Astrocyte (in vitro differentiated cells and primary cell): ENCODE measurements around the gene CEP131. TPM values are rescaled to one million over a fixed set of nuclear protein-coding genes. Genes with fewer than 3 reads are reported as not detected.

Experiments
- DNase-seq: peaks from one replicate; pipeline ENCODE4 v3.0.0-alpha.2; 2010; ENCODE audit warnings: low read depth
- FAIRE-seq: peaks from 2 replicates; lab custom pipeline; 2011; peaks lifted over from hg19 to GRCh38; lab: Jason Lieb, UNC
- H2AFZ ChIP-seq: 2 replicates; pipeline ENCODE4 v1.6.0; 2012; ENCODE audit warnings: low read depth, low read length, inconsistent platforms
- H3K27ac ChIP-seq: 2 replicates; pipeline ENCODE4 v1.5.1; 2011; ENCODE audit warnings: low read depth, low read length, inconsistent platforms
- H3K27me3 ChIP-seq: 2 replicates; pipeline ENCODE4 v1.6.0; 2011; ENCODE audit warnings: low read length, inconsistent platforms; ENCODE audit not compliant: insufficient read depth
- H3K36me3 ChIP-seq: 2 replicates; pipeline ENCODE4 v1.5.1; 2011; ENCODE audit warnings: low read length, inconsistent platforms; ENCODE audit not compliant: insufficient read depth
- H3K4me1 ChIP-seq: 2 replicates; pipeline ENCODE4 v1.5.1; 2011; ENCODE audit warnings: low read length, inconsistent platforms; ENCODE audit not compliant: insufficient read depth
- H3K4me2 ChIP-seq: 2 replicates; pipeline ENCODE4 v1.6.0; 2012; ENCODE audit warnings: low read length, inconsistent platforms
- H3K4me3 ChIP-seq: 2 replicates; pipeline ENCODE4 v1.5.1; 2011; ENCODE audit warnings: low read depth, mild to moderate bottlenecking, low read length, inconsistent platforms; ENCODE audit not compliant: insufficient read depth
- H3K79me2 ChIP-seq: 2 replicates; pipeline ENCODE4 v1.6.0; 2012; ENCODE audit warnings: mild to moderate bottlenecking, low read length, inconsistent platforms; ENCODE audit not compliant: insufficient read depth
- H3K9ac ChIP-seq: 2 replicates; pipeline ENCODE4 v1.6.0; 2012; ENCODE audit warnings: mild to moderate bottlenecking, low read length, inconsistent platforms
- H3K9me3 ChIP-seq: 2 replicates; pipeline ENCODE4 v1.5.1; 2012; ENCODE audit warnings: low read depth, mild to moderate bottlenecking, low read length, inconsistent platforms; ENCODE audit not compliant: insufficient read depth
- H4K20me1 ChIP-seq: 2 replicates; pipeline ENCODE4 v1.6.0; 2012; ENCODE audit warnings: low read length, inconsistent platforms; ENCODE audit not compliant: insufficient read depth
- H3K27ac Mint-ChIP-seq: one replicate; pipeline ENCODE4 v1.8.0; 2021; ENCODE audit warnings: mild to moderate bottlenecking, mixed read lengths; ENCODE audit not compliant: unreplicated experiment
- H3K27me3 Mint-ChIP-seq: one replicate; pipeline ENCODE4 v1.8.0; 2021; ENCODE audit warnings: low read depth, mixed read lengths; ENCODE audit not compliant: unreplicated experiment
- H3K36me3 Mint-ChIP-seq: one replicate; pipeline ENCODE4 v1.8.0; 2021; ENCODE audit warnings: low read depth, mixed read lengths; ENCODE audit not compliant: unreplicated experiment
- H3K4me1 Mint-ChIP-seq: one replicate; pipeline ENCODE4 v1.8.0; 2021; ENCODE audit warnings: low read depth, mixed read lengths; ENCODE audit not compliant: unreplicated experiment
- H3K4me3 Mint-ChIP-seq: one replicate; pipeline ENCODE4 v1.8.0; 2021; ENCODE audit warnings: mild to moderate bottlenecking, moderate library complexity, mixed read lengths; ENCODE audit not compliant: unreplicated experiment
- H3K9me3 Mint-ChIP-seq: one replicate; pipeline ENCODE4 v1.8.0; 2021; ENCODE audit warnings: mild to moderate bottlenecking, mixed read lengths; ENCODE audit not compliant: unreplicated experiment
- EZH2 ChIP-seq: IDR thresholded peaks from 2 replicates; pipeline ENCODE4 v1.6.1; 2012; ENCODE audit warnings: mild to moderate bottlenecking, low read length, inconsistent platforms; ENCODE audit not compliant: insufficient read depth
- total RNA-seq: library from RNA; stranded (reverse); gene quantifications from 2 replicates; pipeline ENCODE4 v1.2.1, GENCODE V29; 2021
- TF ChIP-seq, protein P1 (sequence below): IDR thresholded peaks from 2 replicates; pipeline ENCODE4 v1.5.1; 2011; ENCODE audit warnings: low read depth, mild to moderate bottlenecking, inconsistent platforms, low read length, moderate library complexity; ENCODE audit not compliant: insufficient read depth

CEP131 gene
- total RNA-seq, 1 donor from 2014 or later, result 5.8 TPM

GRCh38 chr17:81189016-81189415, 33.7 kb downstream of the CEP131 start:
- Histone ChIP-seq H4K20me1 (no peaks in the 10 kb centered on the region), H2AFZ (no peak overlapping the region)
- FAIRE-seq, result no peak

GRCh38 chr17:81188491-81188840, 34.3 kb downstream of the CEP131 start:
- Histone ChIP-seq H3K79me2 (no peaks in the 10 kb centered on the region), H4K20me1 (no peaks in the 10 kb centered on the region), H2AFZ (no peak overlapping the region), H3K27ac (no peak overlapping the region), H3K4me3 (no peak overlapping the region), H3K9me3 (no peaks in the 10 kb centered on the region), H3K9ac (no peak overlapping the region), H3K27me3 (peaks cover 3% of the 10 kb centered on the region), H3K36me3 (no peaks in the 10 kb centered on the region), H3K4me1 (no peaks in the 10 kb centered on the region), H3K4me2 (no peak overlapping the region)
- Mint-ChIP-seq H3K27ac (no peak overlapping the region), H3K27me3 (peaks cover 7% of the 10 kb centered on the region), H3K36me3 (no peaks in the 10 kb centered on the region), H3K4me1 (no peaks in the 10 kb centered on the region), H3K4me3 (no peak overlapping the region), H3K9me3 (no peaks in the 10 kb centered on the region)
- FAIRE-seq, result no peak
- DNase-seq, result no peak
- TF ChIP-seq, protein P1, sequence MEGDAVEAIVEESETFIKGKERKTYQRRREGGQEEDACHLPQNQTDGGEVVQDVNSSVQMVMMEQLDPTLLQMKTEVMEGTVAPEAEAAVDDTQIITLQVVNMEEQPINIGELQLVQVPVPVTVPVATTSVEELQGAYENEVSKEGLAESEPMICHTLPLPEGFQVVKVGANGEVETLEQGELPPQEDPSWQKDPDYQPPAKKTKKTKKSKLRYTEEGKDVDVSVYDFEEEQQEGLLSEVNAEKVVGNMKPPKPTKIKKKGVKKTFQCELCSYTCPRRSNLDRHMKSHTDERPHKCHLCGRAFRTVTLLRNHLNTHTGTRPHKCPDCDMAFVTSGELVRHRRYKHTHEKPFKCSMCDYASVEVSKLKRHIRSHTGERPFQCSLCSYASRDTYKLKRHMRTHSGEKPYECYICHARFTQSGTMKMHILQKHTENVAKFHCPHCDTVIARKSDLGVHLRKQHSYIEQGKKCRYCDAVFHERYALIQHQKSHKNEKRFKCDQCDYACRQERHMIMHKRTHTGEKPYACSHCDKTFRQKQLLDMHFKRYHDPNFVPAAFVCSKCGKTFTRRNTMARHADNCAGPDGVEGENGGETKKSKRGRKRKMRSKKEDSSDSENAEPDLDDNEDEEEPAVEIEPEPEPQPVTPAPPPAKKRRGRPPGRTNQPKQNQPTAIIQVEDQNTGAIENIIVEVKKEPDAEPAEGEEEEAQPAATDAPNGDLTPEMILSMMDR, result no peak
- TF ChIP-seq EZH2, result no peak

More at GRCh38 chr17:81189016-81189415, 33.7 kb downstream of the CEP131 start:
- Mint-ChIP-seq H3K4me1 (no peaks in the 10 kb centered on the region), H3K9me3 (no peaks in the 10 kb centered on the region), H3K4me3 (no peak overlapping the region), H3K27ac (no peak overlapping the region), H3K27me3 (peaks cover 7% of the 10 kb centered on the region), H3K36me3 (no peaks in the 10 kb centered on the region)
- Histone ChIP-seq H3K27ac (no peak overlapping the region), H3K27me3 (peaks cover 3% of the 10 kb centered on the region), H3K9ac (no peak overlapping the region), H3K79me2 (no peaks in the 10 kb centered on the region), H3K4me3 (no peak overlapping the region), H3K9me3 (no peaks in the 10 kb centered on the region), H3K36me3 (no peaks in the 10 kb centered on the region), H3K4me1 (no peaks in the 10 kb centered on the region), H3K4me2 (no peak overlapping the region)
- TF ChIP-seq EZH2, result no peak
- TF ChIP-seq, protein P1, result no peak
- no peak for DNase-seq

DNA sequence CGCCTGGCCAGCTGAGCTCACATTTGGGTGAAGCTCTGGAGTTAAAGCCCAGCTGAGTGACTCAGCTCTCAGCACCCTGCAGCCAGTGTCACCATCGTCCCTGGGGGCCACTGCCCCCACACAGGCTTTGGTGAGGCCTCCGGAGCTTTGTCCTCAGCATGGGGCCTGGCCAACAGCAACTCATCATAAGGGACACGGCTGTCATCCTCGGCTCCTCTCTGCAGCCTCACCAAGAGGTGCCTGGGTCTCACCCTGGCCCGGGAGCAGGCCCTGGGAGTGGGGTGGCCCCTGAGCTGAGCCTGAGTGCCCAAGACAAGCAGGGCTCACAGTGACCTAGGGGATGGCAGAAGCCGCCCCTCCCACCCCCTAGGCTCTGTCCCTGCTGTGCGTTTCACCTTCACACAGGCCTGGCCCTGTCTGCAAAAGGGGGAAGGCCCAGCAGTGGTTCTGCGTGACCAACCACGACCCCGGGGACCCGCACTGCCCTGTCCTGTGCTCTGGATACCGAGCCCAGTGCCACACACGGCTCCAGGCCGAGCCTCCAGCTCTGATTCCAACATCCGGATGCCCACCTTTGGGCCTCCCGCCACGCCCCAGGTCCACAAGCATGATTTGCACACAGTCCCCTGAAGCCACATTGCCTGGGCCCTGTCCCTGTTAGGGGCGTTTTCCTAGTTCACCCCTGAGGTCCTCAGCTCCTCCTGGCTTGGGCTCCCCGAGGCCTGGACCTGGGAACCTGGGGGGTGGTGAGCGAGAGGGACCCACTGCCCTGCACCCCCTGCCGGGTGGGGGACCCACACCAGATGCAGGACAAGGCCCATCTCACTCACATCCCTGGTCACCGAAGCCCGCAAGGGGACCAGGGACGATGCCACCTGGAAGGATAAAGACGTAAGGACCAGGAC, 34.9 kb downstream of the CEP131 start:
- Histone ChIP-seq H3K79me2 (no peaks in the 10 kb centered on the region), H3K9ac (no peak overlapping the region), H3K4me3 (no peak overlapping the region), H3K36me3 (no peaks in the 10 kb centered on the region), H4K20me1 (no peaks in the 10 kb centered on the region), H2AFZ (no peak overlapping the region), H3K4me2 (no peak overlapping the region), H3K9me3 (no peaks in the 10 kb centered on the region), H3K27me3 (peaks cover 3% of the 10 kb centered on the region), H3K4me1 (no peaks in the 10 kb centered on the region), H3K27ac (no peak overlapping the region)
- Mint-ChIP-seq H3K27me3 (peaks cover 9% of the 10 kb centered on the region), H3K9me3 (no peaks in the 10 kb centered on the region), H3K27ac (no peak overlapping the region), H3K36me3 (no peaks in the 10 kb centered on the region), H3K4me3 (no peak overlapping the region), H3K4me1 (no peaks in the 10 kb centered on the region)
- TF ChIP-seq, protein P1, result no peak
- TF ChIP-seq EZH2, result no peak
- DNase-seq (no peak), FAIRE-seq (no peak)
